ACHN (cell line): ENCODE data around the gene RBM10.

Experiments
- DNase-seq: peaks from one replicate; pipeline ENCODE4 v3.0.0-alpha.2; 2015
- in situ Hi-C: cut with HindIII; loops from 2 replicates; pipeline ENCODE4 v1.10.0; 2017; ENCODE audit warnings: low sequenced_read_pairs, low pct_ligation_motif_present, low pct_unique_long_range_greater_than_20kb

Gene RBM10

DNA sequence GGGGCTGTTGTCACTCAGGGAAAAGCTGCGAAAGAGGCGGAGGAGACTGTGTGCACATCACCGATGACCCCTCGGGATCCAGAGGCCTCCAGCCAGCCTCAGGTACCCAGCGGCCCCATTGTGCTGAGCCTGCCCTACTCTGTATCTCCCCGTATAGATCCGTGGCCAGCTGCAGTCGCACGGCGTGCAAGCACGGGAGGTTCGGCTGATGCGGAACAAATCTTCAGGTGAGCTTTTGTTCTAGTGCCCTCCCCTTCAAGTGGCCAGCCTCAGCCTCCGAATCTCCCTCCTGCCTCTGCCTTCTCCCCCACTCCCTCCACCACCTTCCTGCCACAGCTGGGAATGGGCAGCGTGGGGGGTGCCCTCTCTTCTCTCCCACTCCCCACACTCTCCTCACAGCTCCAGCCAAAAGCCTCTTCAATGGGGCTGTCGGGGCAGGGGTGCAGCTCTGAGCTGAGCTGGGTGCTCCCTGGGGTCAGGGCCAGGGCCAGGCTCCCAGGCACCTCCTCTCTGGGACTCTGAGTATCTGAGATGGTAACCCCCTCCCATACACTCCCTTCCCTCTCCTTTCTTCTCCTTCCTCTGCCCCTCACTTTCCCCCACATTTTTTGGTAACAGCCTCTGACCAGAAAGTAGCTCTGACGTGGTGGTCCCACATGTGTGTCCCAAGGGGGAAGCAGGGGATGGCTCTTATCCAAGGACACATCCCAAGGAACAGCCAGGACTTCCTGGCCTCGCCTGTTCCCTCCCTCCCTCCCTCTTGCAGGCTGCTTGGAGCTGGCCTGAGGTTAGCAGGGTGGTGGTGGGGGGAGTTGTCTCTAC, 28.2 kb downstream of the RBM10 start:
- in situ Hi-C loops: no loop called here
- no peak for DNase-seq

DNA sequence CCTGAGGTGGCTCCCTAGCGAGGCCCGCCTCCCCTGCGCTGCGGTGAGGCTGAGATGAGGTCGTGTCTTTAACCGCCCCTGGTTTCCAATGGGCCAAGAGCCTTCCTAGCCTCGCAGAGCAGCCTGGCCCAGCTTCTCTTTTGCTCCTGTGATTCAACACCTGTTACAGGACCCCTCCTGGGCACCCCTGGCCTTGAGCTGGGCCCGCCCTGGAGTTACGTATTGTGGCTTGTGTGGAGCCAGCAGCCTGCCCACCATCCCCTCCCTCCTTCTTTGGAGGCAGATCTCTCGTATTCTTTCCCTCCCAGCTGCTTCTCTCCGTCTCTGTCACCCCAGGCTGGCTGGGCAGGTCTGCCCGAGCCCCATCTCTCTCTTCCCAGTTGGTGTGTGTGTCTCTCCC, 29.4 kb downstream of the RBM10 start:
- in situ Hi-C loops: no loop called here

DNA sequence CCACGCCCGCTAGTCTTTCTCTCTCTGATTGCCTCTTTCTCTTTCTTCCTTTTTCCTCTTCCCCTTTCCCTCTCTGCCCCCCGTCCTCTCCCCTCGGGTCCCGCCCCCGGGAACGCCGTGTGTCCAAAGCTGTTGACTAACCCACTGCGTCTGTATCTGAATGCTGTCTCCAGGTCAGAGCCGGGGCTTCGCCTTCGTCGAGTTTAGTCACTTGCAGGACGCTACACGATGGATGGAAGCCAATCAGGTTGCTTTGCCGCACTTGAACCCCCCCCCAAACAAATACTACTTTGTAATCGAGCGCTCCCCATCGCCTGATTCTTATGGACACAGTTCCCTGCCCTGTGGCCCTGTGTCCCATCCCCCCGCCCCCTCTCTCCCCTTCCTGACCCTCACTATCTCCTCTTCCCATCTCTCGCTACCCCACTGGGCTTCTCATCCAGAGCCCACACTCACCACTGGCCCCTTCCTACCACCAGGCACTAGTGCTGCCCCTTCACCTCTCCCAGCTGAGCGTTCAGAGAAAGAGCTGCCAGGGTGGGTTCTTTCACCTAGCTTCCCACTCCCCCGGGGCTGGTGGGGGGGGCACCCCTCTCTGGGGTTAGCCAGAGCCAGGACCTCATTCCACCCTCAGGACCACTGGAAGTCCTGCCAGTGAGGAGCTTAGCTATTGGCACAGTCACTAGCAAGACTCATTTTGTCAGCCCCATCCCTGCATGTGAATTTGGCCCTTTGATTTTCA, 30.0 kb downstream of the RBM10 start:
- in situ Hi-C loops: no loop called here
- no peak for DNase-seq

More for the DNA sequence above, 29.4 kb downstream of the RBM10 start:
- no peak for DNase-seq

DNA sequence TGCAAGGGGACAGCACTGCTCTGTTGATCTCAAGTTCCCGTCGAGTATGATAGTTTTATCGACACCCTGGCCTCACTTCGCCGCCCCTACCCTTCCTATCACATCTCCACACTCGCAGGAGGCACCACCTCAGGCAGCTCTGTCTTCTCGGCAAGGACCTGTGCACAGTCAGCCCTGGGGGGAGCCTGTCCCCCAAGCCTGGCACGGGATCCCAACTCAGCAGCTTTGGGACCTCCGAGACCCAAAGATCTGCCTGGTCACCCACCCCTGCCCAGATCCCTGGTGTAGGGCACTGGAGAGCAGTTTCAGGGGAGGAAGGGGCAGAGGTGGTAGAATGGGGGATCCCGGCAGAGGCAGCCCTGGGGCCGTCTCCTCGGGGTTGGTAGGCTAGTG, 30.6 kb downstream of the RBM10 start:
- DNase-seq: no peak
- in situ Hi-C loops: no loop called here

DNA sequence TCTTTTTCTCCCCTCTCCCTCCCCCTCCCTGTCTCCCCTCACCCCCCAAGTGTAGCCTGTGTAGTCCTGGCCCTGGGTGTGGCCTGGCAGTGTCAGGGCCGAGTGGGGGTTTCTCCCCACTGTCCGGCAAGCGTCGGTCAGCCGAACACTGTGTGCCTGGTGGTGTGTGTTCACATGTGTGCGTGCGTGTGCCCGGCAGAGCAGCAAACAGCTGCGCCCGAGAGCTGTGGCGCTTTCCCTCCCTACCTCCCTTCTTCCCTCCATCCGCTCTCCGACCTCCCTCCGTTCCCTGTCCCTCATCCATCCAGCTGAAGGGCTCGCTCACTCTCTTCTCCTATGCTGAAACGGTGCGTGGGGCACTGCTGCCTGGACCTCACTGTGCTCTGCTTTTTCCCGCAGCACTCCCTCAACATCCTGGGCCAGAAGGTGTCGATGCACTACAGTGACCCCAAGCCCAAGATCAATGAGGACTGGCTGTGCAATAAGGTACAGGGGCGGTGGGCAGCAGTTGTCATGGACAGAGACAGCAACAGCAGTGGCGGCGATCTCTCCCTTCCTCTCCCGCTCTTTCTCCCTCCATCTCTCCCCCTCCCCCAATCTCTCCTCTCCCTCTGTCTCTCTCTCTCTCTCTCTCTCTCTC, 31.2 kb downstream of the RBM10 start:
- no peak for DNase-seq
- in situ Hi-C loops: no loop called here

DNA sequence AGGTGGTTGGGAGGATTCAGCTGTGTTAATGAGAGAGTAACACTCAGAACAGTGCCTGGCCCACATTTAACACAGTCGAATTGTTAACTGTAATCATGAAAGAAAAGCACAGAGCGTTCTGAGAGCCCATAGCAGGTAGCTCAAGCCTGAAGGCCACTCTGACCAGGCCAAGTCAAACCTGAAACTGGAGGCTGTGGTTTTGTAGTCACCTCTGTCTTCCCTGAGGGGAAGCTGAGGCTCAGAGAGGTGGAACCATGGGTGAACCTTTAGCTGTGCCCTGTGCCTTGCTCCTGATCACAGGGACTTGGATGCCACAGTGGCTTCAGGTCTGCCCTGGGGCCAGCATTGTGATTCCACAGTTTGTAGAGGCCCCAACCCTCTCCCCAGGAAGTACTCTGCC, 32.1 kb downstream of the RBM10 start:
- in situ Hi-C loops: no loop called here
- no peak for DNase-seq

DNA sequence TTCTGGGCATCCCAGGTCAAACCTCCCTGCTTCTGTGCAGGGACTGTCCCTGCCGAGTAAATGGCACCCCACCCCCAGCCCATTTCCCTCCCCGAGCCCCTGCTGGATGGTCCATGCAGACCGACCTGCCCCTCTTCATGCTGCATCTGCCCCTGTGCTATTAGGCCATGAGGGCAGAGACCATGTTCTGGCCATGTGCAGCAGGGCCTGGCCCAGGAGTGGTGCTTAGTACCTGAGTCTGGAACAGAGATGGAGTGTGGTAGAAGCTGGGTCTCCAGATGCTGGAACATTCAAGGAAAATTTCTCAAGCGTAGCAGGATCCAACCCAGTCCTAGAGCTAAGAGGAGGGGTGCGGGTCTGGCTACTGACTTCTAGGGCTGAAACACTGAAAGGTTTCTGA, 33.3 kb downstream of the RBM10 start:
- no peak for DNase-seq
- in situ Hi-C loops: no loop called here

DNA sequence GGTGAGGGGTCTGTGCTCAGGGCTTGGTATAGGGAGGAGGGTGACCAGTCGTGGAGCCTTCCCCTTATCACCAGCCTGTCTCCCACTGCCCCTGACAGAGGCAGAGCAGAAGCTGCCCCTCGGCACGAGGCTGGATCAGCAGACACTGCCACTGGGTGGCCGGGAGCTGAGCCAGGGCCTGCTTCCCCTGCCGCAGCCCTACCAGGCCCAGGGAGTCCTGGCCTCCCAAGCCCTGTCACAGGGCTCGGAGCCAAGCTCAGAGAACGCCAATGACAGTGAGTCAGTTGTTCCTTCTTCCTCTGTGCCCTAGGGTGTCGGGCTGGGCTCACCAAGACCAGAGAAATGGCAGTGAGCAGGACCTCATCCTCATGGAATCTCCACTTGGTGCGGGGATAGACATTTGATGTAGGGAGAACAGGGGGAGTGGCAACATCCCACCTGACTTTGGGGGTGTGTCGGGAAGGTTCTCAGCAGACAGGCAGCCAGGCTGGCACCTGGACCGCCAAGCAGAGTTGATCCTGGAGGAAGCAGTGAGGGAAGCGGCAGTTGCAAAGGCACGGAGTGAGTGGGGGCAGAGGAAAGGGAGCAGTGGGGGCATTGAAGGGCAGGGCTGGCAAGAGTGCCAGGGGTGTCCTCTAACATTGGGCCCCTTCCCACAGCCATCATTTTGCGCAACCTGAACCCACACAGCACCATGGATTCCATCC, 34.4 kb downstream of the RBM10 start:
- in situ Hi-C loops: no loop called here
- no peak for DNase-seq

DNA sequence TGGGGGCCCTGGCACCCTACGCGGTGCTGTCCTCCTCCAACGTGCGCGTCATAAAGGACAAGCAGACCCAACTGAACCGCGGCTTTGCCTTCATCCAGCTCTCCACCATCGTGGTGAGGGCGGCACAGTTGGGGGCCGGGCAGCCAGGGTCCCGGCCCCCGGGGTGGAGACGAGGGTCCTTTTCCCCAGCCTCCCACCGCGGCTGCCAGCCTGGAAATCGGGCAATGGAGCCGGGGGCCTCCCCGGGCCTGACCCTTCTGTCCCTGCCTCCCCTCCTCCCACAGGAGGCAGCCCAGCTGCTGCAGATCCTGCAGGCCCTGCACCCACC, 34.9 kb downstream of the RBM10 start:
- DNase-seq: no peak
- in situ Hi-C loops: no loop called here

DNA sequence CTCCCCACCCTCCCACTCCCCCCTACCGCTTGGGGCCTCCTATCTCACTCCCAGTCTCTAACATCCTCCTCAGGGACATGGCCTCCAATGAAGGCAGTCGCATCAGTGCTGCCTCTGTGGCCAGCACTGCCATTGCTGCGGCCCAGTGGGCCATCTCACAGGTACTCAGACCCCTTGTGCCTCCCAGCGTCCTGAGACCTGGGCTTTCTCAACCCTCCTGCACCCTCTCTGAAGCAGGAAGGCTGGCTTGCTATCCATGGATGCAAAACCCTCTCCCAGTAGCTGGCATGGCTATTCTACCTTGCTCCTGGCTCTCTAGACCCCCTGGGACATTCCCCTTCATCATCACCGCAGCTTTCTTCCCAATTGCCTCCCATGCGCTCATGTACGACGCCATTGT, 35.3 kb downstream of the RBM10 start:
- DNase-seq: no peak
- in situ Hi-C loops: no loop called here

DNA sequence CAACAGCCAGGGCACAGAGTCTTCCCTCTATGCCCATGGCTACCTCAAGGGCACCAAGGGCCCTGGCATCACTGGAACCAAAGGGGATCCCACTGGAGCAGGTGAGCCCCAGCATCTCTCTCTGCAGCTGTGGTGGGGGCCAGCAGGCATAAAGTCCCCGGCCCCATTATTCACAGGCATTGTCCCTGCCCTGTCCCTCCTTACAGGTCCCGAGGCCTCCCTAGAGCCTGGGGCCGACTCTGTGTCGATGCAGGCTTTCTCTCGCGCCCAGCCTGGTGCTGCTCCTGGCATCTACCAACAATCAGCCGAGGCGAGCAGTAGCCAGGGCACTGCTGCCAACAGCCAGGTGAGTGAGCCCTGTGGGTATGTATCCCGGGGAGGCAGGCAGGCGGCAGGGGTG, 36.3 kb downstream of the RBM10 start:
- in situ Hi-C loops: no loop called here
- DNase-seq: no peak

DNA sequence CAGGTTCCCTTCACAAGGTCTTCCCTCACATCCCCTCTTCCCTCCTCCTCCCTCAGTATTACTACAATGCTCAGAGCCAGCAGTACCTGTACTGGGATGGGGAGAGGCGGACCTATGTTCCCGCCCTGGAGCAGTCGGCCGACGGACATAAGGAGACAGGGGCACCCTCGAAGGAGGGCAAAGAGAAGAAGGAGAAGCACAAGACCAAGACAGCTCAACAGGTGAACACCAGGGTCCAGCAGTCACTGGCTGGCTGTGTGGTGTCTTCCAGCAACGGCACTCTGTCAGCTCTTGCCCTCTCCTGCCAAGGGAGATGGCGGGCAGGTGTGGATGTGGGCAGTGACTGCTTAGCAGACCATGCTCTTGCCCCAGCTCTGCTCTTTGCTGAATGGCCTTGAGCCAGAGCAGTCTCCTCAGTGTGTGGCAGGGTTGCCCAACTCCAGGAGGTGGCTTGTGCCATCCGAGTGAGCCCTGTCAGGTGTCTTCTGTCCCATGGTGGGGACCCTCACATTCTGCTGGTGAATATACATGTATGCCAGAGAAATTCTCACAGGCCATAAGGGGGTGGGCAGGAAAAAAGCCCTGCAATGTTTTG, 37.2 kb downstream of the RBM10 start:
- in situ Hi-C loops: no loop called here
- no peak for DNase-seq

DNA sequence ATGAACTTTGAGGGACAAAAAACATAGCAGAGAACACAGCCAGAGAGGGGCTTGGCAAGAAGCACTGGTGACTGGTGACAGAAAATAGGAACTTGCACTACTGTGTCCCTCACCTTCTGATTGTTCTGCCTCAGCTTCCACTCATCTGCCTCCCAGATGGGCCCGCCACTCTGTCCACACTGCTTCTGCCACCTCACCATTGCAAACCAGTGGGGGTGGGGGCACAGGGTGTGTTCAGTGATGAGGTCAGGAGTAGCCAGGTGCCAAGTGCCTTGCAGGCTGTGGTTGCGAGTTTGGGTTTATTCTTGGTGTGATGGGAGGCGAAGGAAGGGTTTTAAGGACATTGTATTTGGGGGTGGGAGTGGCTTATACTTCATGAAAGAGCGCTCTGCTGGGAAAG, 39.5 kb downstream of the RBM10 start:
- no peak for DNase-seq
- in situ Hi-C loops: no loop called here

DNA sequence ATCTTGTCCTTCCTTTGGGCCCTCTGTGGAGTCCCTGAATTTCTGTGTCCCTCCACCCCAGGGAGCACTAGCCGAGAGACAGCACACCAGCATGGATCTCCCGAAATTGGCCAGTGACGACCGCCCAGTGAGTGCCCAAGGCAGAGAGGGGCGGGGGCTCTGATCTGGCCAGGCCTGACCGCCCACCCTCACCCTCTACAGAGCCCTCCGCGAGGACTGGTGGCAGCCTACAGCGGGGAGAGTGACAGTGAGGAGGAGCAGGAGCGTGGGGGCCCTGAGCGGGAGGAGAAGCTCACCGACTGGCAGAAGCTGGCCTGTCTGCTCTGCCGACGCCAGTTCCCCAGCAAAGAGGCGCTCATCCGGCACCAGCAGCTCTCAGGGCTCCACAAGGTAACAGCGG, 40.2 kb downstream of the RBM10 start:
- in situ Hi-C loops: no loop called here
- DNase-seq: no peak

DNA sequence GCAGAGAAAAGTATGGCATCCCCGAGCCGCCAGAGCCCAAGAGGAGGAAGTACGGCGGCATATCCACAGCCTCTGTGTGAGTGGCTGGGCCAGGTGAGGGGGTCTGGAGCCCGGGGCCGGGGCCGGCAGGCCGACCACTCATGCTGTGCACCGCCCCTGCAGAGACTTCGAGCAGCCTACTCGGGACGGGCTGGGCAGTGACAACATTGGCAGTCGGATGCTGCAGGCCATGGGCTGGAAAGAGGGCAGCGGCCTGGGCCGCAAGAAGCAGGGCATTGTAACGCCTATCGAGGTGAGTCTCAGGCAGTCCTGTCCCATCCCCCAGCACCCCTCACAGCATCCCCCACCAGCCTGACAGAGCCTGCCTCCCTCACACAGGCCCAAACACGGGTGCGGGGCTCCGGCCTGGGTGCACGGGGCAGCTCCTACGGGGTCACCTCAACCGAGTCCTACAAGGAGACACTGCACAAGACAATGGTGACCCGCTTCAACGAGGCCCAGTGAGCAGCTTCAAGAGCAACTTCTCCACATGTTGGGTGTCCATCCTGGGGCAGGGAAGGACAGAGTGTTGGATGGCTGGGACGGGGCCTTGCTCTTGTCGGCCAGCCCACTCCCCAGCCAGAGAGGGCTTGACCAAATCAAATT, 41.2 kb downstream of the RBM10 start:
- DNase-seq: no peak
- in situ Hi-C loops: no loop called here

DNA sequence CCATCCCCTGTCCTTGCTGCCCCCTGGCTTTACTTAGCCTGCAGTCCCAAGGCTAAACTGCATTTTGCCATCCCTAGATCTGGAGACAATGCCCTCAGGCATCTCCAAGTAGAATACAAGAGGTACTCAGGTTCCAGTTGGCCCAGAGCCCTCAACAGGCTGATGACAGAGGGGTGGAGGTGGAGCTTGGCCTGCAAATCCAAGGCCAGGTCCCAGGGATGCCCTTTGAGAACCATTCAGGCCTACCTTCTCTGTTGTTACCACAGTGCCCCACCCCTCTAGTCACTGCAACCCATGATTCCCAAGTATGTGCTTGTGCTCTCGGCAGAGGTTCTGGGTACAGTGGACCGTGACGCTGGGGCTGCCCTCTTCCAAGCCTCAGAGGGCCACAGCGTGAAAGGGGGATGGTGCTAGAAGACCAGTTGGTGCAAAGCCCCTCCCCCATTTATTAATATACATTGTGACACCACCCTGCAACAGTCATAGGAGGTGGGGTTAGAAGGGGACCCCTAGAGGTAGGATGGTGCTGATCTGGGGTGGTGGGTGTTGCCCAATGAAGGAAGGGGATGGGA, 42.2 kb downstream of the RBM10 start:
- in situ Hi-C loops: no loop called here
- DNase-seq: no peak

DNA sequence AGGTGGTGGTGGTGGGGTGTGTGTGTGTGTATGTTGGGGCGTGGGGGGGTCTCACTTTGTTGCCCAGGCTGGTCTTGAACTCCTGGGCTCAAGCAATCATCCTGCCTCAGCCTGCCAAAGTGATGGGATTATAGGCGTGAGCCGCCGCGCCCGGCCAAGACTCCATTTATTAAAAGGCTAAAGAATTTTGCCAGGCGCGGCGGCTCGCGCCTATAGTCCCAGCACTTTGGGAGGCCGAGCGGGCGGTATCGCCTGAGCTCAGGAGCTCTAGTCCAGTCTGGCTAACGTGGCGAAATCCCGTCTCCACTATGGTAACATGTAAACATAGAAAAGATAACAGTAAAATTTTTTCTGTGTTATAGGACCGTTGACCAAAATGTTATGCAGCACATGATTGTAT, 44.9 kb downstream of the RBM10 start:
- DNase-seq: no peak
- in situ Hi-C loops: no loop called here
